ENCODE data around the gene GANAB.

The GANAB gene

GRCh38 chr11:62689421-62690183, 43.2 kb upstream of the GANAB start, which contains the start of gene LRRN4CL (continued):
- TF ChIP-seq PATZ1 (CRISPR knock-in tag; IDR thresholded peaks at IDR 0.05; ENCODE audit: borderline replicate concordance) (no peak), ARNTL (CRISPR knock-in tag; IDR thresholded peaks at IDR 0.05; ENCODE audit: borderline replicate concordance, low read depth) (no peak), GLIS3 (CRISPR knock-in tag; IDR thresholded peaks at IDR 0.05) (no peak), ISL1 (CRISPR knock-in tag; IDR thresholded peaks at IDR 0.05) (no peak), CREB5 (CRISPR knock-in tag; IDR thresholded peaks at IDR 0.05; ENCODE audit: low read depth) (no peak), PPARA (CRISPR knock-in tag; IDR thresholded peaks at IDR 0.05; ENCODE audit: borderline replicate concordance) (no peak), TOX (CRISPR knock-in tag; IDR thresholded peaks at IDR 0.05; ENCODE audit: borderline replicate concordance) (no peak), ZFP30 (CRISPR knock-in tag; IDR thresholded peaks at IDR 0.05) (no peak)

DNA sequence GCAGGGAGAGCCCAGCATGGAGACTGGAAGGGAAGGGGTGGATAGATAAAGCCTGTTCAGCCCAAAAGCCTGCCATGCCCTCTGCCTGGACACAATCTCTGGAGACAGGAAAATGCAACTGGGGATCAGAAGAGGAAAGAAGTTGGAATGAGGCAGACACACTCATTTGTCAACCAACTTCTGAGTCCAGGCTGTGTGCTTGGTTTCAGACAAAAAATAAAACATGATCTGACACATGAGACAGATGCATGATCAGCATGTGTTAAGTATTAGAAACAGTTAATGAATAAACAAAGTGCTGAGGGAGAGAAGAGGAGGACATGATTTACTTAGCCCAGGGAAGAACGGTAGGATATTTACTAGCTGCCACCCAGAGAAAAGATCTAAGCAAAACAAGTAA, 42.1 kb upstream of the GANAB start:
- TF ChIP-seq ZNF70 (CRISPR knock-in tag; IDR thresholded peaks at IDR 0.05): no peak
- TF ChIP-seq TCF4 (CRISPR knock-in tag; IDR thresholded peaks at IDR 0.05; ENCODE audit: borderline replicate concordance): no peak
- TF ChIP-seq ZFP30 (CRISPR knock-in tag; IDR thresholded peaks at IDR 0.05): no peak
- no peak for TF ChIP-seq ZNF565 (CRISPR knock-in tag; conservative IDR thresholded peaks at IDR 0.05; ENCODE audit: low read depth)
- TF ChIP-seq POU6F1 (CRISPR knock-in tag; IDR thresholded peaks at IDR 0.05; ENCODE audit: borderline replicate concordance, low read depth): no peak
- no peak for TF ChIP-seq ARNTL (CRISPR knock-in tag; IDR thresholded peaks at IDR 0.05; ENCODE audit: borderline replicate concordance, low read depth)
- TF ChIP-seq GLIS3 (CRISPR knock-in tag; IDR thresholded peaks at IDR 0.05): no peak
- TF ChIP-seq ISL1 (CRISPR knock-in tag; IDR thresholded peaks at IDR 0.05): no peak
- TF ChIP-seq BACH2 (CRISPR knock-in tag; IDR thresholded peaks at IDR 0.05; ENCODE audit: borderline replicate concordance): no peak
- no peak for TF ChIP-seq CREB5 (CRISPR knock-in tag; IDR thresholded peaks at IDR 0.05; ENCODE audit: low read depth)
- TF ChIP-seq ZC3H10 (CRISPR knock-in tag; IDR thresholded peaks at IDR 0.05): no peak
- no peak for TF ChIP-seq CSDC2 (CRISPR knock-in tag; IDR thresholded peaks at IDR 0.05)
- TF ChIP-seq PPARA (CRISPR knock-in tag; IDR thresholded peaks at IDR 0.05; ENCODE audit: borderline replicate concordance): no peak
- TF ChIP-seq ZNF8 (CRISPR knock-in tag; IDR thresholded peaks at IDR 0.05): no peak
- TF ChIP-seq PATZ1 (CRISPR knock-in tag; IDR thresholded peaks at IDR 0.05; ENCODE audit: borderline replicate concordance): no peak
- no peak for TF ChIP-seq OSR1 (CRISPR knock-in tag; IDR thresholded peaks at IDR 0.05)
- TF ChIP-seq SNAI2 (CRISPR knock-in tag; IDR thresholded peaks at IDR 0.05): no peak
- TF ChIP-seq ZFP3 (CRISPR knock-in tag; IDR thresholded peaks at IDR 0.05): no peak
- no peak for ATAC-seq

DNA sequence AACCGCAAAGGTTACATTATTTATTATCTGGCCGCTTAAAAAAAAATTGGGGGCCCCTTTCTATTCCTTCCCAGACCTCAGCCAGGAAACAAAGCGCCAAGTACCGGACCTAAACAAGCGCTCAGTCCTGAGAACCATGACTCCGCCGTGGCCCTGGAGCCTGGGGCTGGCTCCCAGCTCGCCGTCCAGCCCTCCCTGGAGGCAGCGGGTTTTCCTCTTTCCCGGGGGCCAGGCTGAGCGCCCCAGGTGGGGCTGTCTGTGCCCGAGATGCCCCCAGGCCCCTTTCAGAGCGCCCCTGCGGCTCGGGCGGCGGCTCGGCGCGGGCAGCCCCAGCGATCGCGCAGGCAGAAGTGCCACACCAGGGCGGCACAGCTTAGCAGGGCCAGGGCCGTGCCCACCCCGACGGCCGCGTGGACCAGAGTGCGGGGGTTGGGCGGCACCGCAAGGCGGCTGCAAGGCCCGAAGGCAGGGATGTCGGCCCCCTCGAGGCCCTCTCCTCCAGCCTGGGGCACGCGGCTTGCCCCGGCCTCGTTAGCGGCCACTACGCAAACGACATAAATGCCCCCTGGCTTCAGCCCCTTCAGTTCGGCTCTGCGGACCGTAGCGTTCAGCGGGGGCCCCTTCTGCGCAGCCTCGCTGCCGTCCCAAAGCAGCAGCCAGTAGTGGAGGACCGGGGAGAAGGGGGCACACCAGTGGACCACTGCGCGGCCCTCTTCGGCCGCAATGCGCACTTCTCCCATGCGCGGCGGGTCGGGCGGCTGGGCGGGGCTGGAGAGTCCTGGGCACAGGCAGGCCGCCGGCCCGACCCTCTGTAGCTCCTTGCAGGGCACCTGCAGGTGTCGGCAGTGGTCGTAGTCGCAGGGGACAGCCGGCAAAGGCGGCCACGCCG, 41.3 kb upstream of the GANAB start:
- TF ChIP-seq CSDC2 (CRISPR knock-in tag; IDR thresholded peaks at IDR 0.05) (no peak), TOX (CRISPR knock-in tag; IDR thresholded peaks at IDR 0.05; ENCODE audit: borderline replicate concordance) (no peak), RARB (CRISPR knock-in tag; IDR thresholded peaks at IDR 0.05) (no peak), PPARA (CRISPR knock-in tag; IDR thresholded peaks at IDR 0.05; ENCODE audit: borderline replicate concordance) (no peak), ISL1 (CRISPR knock-in tag; IDR thresholded peaks at IDR 0.05) (no peak), SNAI2 (CRISPR knock-in tag; IDR thresholded peaks at IDR 0.05) (no peak), ZC3H10 (CRISPR knock-in tag; IDR thresholded peaks at IDR 0.05) (no peak), ZFP30 (CRISPR knock-in tag; IDR thresholded peaks at IDR 0.05) (no peak), ESRRG (CRISPR knock-in tag; IDR thresholded peaks at IDR 0.05) (no peak), OSR1 (CRISPR knock-in tag; IDR thresholded peaks at IDR 0.05) (no peak), CREB5 (CRISPR knock-in tag; IDR thresholded peaks at IDR 0.05; ENCODE audit: low read depth) (no peak), PATZ1 (CRISPR knock-in tag; IDR thresholded peaks at IDR 0.05; ENCODE audit: borderline replicate concordance) (no peak)
- ATAC-seq: no peak; the same call in 1 of the 3 replicates
